ENCODE data around the gene ERICH2.

ERICH2 gene

DNA sequence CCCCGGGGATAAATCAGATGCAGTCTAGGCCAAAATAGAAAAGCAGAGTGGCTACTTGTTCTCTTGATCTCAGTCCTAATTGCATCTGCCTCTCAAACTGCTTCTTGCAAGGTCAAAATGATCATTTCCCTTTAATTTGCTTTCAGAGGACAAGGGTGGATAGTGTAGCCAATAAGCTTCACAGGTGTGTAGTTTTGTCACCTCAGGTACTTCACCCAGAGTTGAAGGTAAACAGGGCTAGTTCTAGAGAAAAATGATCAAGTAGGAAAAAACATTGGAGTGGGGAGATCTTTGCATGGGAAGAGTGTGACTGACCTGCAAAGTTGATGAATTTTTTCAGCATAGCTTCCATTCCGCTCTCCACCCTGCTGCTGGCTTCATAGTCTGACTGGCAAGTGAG lies 8.7 kb downstream of the ERICH2 start:
- Mint-ChIP-seq H3K27me3 (no peaks in the 10 kb centered on the region), H3K4me3 (no peak overlapping the region), H3K9me3 (no peaks in the 10 kb centered on the region), H3K4me1 (no peaks in the 10 kb centered on the region), H3K36me3 (no peaks in the 10 kb centered on the region), H3K27ac (no peak overlapping the region)
- ATAC-seq (ENCODE audit: low read depth) (no peak), DNase-seq (ENCODE audit: low spot score in 2 of 2) (no peak)

- Mint-ChIP-seq H3K4me3 (no peak overlapping the region), H3K4me1 (no peaks in the 10 kb centered on the region), H3K36me3 (no peaks in the 10 kb centered on the region), H3K27ac (no peak overlapping the region), H3K9me3 (no peaks in the 10 kb centered on the region), H3K27me3 (no peaks in the 10 kb centered on the region)
- no peak for ATAC-seq (ENCODE audit: low read depth)
- DNase-seq (ENCODE audit: low spot score in 2 of 2) = no peak
Measured at GRCh38 chr2:170779304-170779703, 9.1 kb downstream of the ERICH2 start.

DNA sequence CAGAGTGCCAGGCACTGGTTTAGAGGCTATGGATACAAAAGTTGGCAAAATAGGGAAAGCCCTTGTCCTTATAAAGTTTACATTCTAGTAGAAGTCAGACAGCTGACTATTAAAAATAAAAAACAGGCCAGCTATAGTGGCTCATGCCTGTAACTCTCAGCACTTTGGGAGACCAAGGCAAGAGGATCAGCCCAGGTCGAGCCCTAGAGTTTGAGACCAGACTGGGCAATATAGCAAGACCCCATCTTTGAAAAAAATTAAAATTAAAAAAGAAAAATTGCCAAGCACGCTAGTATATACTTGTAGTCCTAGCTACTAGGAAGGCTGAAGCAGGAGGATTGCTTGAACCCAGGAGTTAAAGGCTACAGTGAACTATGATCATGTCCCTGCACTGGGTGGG lies 12.5 kb downstream of the ERICH2 start:
- no peaks in the 10 kb centered on the region for H3K36me3 Mint-ChIP-seq
- H3K4me3 Mint-ChIP-seq = no peak overlapping the region
- no peaks in the 10 kb centered on the region for H3K9me3 Mint-ChIP-seq
- no peak for ATAC-seq (ENCODE audit: low read depth)
- no peaks in the 10 kb centered on the region for H3K4me1 Mint-ChIP-seq
- no peak for DNase-seq (ENCODE audit: low spot score in 2 of 2)
- H3K27ac Mint-ChIP-seq = no peak overlapping the region
- H3K27me3 Mint-ChIP-seq = peaks cover 5% of the 10 kb centered on the region

GRCh38 chr2:170783549-170783948 lies 13.4 kb downstream of the ERICH2 start:
- DNase-seq (ENCODE audit: low spot score in 2 of 2) (no peak), ATAC-seq (ENCODE audit: low read depth) (no peak)
- no peaks in the 10 kb centered on the region for H3K9me3 Mint-ChIP-seq
- no peaks in the 10 kb centered on the region for H3K36me3 Mint-ChIP-seq
- H3K27me3 Mint-ChIP-seq = peaks cover 5% of the 10 kb centered on the region
- no peak overlapping the region for H3K4me3 Mint-ChIP-seq
- no peak overlapping the region for H3K27ac Mint-ChIP-seq
- H3K4me1 Mint-ChIP-seq = no peaks in the 10 kb centered on the region

GRCh38 chr2:170798996-170799395 lies 28.8 kb downstream of the ERICH2 start:
- no peaks in the 10 kb centered on the region for H3K4me1 Mint-ChIP-seq
- no peaks in the 10 kb centered on the region for H3K36me3 Mint-ChIP-seq
- H3K27me3 Mint-ChIP-seq = peaks cover 8% of the 10 kb centered on the region
- H3K4me3 Mint-ChIP-seq = no peak overlapping the region
- no peak for ATAC-seq (ENCODE audit: low read depth)
- no peak overlapping the region for H3K27ac Mint-ChIP-seq
- no peaks in the 10 kb centered on the region for H3K9me3 Mint-ChIP-seq
- no peak for DNase-seq (ENCODE audit: low spot score in 2 of 2)

GRCh38 chr2:170806548-170806947 lies 36.4 kb downstream of the ERICH2 start:
- H3K27ac Mint-ChIP-seq = no peak overlapping the region
- ATAC-seq (ENCODE audit: low read depth) = no peak

DNA sequence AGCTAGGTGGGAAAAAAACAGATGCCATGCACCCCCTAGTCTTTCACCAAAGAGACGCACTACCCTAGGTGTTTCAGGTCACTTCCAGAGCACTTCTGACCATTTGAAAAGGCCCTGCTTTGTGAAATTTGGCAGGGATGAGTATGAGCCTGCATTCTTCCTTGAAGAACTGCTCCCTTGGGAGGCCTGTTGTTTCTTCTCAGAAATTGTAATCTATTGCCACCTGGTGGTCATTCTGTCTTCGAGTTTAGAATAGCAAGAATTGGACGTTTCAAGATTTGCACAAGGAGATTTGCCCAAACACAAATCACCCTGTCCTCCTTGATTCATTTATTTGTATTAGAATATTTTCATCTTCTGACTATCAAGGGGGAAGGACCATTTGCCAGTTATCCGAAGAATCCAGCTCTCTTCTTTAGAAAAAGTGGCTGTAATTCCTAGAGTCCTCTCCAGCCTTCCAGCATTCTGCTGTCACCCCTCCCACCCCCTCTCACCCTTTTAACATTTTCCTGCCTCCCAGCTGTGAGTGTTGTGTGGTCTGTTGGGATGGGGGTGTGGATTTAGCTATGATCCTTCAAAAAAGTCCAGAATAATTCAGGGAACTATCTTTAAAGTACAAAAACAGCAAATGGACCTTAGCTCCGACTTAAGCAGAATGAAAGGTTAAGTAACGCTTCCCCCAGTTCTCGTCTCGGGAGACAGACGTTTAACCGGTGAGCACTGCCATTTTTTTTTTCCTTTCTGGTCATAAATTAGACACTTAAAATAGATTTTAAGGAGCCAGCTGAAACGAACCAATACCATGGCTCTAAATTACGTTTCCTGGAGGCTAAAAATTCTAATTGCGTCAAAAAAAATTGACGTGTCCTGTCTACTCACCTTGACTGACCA lies 42.8 kb downstream of the ERICH2 start:
- no peaks in the 10 kb centered on the region for H3K36me3 Mint-ChIP-seq
- H3K9me3 Mint-ChIP-seq = no peaks in the 10 kb centered on the region
- ATAC-seq (ENCODE audit: low read depth) (no peak), DNase-seq (ENCODE audit: low spot score in 2 of 2) (peak; percentile 34 to 53)
- H3K4me3 Mint-ChIP-seq = no peak overlapping the region
- no peak overlapping the region for H3K27ac Mint-ChIP-seq
- peaks cover 6% of the 10 kb centered on the region for H3K4me1 Mint-ChIP-seq
- H3K27me3 Mint-ChIP-seq = peaks cover 22% of the 10 kb centered on the region

More at GRCh38 chr2:170806548-170806947, 36.4 kb downstream of the ERICH2 start:
- Mint-ChIP-seq H3K4me3 (no peak overlapping the region), H3K27me3 (peaks cover 5% of the 10 kb centered on the region), H3K36me3 (no peaks in the 10 kb centered on the region), H3K4me1 (no peaks in the 10 kb centered on the region), H3K9me3 (no peaks in the 10 kb centered on the region)
- DNase-seq (ENCODE audit: low spot score in 2 of 2) = no peak

DNA sequence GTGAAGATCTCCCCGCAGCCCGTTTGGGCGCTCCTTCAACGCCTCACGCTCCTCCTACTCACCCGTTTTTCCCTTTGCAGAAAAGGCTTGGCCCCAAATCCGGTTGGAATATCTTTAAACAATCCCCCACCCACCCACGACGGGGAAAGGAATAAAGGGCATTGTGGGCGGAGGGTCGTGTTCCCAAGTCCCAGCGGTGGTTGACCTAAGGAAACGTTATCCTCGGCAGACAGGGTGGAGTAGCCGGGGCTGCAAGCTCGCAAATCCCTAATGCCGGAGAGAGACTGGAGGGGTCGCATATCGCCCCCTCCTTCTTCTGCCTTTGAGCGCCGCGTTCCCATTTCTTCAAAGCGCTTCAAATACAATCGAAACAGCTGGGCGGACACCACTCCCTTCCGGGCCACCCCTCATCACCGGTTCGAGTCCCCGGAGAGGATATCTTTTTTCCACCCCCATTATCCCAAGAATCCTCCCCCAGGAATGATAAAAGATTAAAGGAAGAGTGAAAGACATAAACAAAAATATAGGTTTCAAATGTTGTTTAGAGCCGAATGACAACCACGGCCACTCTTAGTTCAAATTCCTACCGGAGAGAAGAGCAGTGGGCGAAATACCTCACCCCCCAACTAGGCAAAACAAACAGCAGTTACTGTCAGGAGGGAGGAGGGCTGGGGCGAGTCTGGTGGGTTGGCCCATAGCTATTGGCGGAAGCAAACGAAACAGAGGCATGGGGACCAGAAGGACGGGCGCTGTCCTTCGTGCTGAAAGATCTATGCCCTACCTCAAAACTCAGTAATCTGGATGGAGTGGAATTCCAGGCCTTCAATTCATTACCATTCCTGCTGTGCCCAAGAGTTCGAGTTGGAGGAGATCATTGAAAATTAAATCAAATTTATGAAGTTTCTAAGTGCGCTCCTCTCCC lies 43.7 kb downstream of the ERICH2 start:
- H3K27me3 Mint-ChIP-seq = peaks cover 28% of the 10 kb centered on the region
- H3K4me3 Mint-ChIP-seq = no peak overlapping the region
- peak in 1 of 2 donors; percentile 2 for DNase-seq (ENCODE audit: low spot score in 2 of 2)
- no peaks in the 10 kb centered on the region for H3K36me3 Mint-ChIP-seq
- no peak for ATAC-seq (ENCODE audit: low read depth)
- H3K27ac Mint-ChIP-seq = peak overlapping the region; percentile 53
- H3K9me3 Mint-ChIP-seq = no peaks in the 10 kb centered on the region
- H3K4me1 Mint-ChIP-seq = peaks cover 6% of the 10 kb centered on the region

DNA sequence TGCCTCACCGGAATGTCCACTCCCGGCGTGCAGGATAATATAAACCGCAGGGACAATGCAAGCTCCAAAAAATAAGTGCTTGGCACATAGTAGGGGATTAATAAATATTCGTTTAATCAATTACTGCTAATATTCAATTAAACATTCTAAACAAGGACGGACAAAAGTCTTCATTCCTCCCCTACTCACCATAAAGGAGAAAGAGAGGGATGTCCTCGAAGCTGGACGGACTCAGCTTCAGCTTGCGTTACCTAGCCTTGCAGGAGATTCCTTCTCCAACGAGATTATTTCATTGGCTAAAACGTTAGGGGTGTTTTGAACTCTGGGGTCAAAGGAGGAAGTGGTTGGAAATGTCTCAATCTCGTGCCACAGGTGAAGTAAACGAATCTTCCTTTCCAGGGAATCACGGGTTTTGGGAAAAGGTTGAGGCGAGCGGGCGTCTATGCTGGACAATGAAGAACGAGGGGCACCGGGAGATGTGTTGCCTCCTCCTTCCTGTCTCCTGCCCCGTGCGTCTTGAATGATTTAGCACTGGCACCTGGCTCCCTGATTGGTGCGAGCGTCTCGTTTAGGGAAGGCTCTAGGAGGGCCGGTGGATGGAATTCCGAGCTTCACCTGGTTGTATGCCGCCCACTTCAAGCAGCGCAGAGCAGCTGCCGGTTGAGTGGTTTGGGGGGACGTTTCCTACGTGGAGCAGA lies 44.5 kb downstream of the ERICH2 start:
- no peak for ATAC-seq (ENCODE audit: low read depth)
- H3K27ac Mint-ChIP-seq = peak overlapping the region; percentile 63
- DNase-seq (ENCODE audit: low spot score in 2 of 2) = peak in 1 of 2 donors; percentile 5
- H3K36me3 Mint-ChIP-seq = no peaks in the 10 kb centered on the region
- H3K4me3 Mint-ChIP-seq = no peak overlapping the region
- H3K4me1 Mint-ChIP-seq = peaks cover 6% of the 10 kb centered on the region
- peaks cover 27% of the 10 kb centered on the region for H3K27me3 Mint-ChIP-seq
- H3K9me3 Mint-ChIP-seq = no peaks in the 10 kb centered on the region

DNA sequence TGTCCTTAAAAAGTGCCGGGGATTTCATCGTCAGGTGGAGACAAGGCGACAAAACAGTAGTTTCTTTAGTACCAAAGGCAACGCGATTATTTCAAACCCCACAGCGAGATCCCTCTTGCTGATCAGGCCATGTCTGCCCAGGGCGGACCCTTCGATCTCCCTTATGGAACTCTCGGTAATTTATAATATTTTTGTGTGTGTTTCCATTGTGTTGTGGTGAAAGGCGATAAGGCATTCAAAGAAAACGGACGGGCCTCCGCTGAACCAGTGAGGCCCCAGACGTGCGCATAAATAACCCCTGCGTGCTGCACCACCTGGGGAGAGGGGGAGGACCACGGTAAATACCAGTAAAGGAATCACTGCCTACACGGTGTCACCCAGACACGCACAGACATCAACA lies 45.1 kb downstream of the ERICH2 start:
- peak overlapping the region; percentile 61 for H3K4me3 Mint-ChIP-seq
- no peaks in the 10 kb centered on the region for H3K36me3 Mint-ChIP-seq
- H3K27ac Mint-ChIP-seq = peak overlapping the region; percentile 83
- H3K4me1 Mint-ChIP-seq = peaks cover 6% of the 10 kb centered on the region
- no peak for ATAC-seq (ENCODE audit: low read depth)
- DNase-seq (ENCODE audit: low spot score in 2 of 2) = no peak
- peaks cover 27% of the 10 kb centered on the region for H3K27me3 Mint-ChIP-seq
- H3K9me3 Mint-ChIP-seq = no peaks in the 10 kb centered on the region

DNA sequence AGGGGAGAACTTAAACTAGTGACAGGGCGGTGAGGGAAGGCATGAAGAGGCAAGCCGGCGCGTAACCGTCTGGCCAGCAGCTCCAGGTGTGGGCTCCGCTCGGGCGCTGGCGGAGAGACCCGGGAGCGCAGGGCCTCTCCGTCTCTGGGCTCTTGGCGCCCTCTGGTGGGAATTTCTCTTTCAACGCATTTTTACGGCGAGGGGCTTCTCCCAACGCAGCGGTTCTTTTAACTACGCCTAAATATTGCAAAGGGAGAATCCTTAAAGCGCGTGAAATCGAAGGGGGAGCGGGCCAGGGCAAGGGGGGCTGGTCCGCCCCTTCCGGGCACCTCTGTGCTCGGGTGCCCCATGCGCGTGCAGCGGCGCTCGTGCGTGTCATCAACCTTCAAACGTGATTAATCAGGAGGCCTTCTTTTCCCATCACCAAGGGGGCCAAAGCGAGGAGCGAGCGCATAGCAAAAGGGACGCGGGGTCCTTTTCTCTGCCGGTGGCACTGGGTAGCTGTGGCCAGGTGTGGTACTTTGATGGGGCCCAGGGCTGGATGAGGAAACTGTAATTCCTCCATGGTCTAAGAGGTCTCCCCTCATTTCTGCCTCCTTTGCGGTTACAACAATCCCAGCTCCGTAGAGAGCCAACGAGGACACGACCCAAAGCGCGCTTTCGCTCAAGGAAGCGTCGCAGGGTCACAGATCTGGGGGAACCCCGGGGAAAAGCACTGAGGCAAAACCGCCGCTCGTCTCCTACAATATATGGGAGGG lies 45.7 kb downstream of the ERICH2 start:
- ATAC-seq (ENCODE audit: low read depth) = peak; percentile 55
- H3K4me3 Mint-ChIP-seq = peak overlapping the region; percentile 61
- no peaks in the 10 kb centered on the region for H3K36me3 Mint-ChIP-seq
- peak overlapping the region; percentile 83 for H3K27ac Mint-ChIP-seq
- peak in 1 of 2 donors; percentile 58 for DNase-seq (ENCODE audit: low spot score in 2 of 2)
- H3K4me1 Mint-ChIP-seq = peaks cover 12% of the 10 kb centered on the region
- H3K9me3 Mint-ChIP-seq = peaks cover 2% of the 10 kb centered on the region
- H3K27me3 Mint-ChIP-seq = peaks cover 33% of the 10 kb centered on the region

DNA sequence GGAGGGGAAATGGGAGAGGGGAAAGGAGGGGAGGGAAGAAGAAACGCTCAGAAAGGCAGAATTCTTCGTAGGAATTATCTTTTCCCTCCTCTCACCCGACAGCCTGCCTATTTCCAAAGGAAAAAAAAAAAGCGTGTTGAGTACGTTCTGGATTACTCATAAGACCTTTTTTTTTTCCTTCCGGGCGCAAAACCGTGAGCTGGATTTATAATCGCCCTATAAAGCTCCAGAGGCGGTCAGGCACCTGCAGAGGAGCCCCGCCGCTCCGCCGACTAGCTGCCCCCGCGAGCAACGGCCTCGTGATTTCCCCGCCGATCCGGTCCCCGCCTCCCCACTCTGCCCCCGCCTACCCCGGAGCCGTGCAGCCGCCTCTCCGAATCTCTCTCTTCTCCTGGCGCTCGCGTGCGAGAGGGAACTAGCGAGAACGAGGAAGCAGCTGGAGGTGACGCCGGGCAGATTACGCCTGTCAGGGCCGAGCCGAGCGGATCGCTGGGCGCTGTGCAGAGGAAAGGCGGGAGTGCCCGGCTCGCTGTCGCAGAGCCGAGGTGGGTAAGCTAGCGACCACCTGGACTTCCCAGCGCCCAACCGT lies 46.4 kb downstream of the ERICH2 start, which contains the start of gene GAD1:
Gene GAD1 (plus strand): TSS at position 384 of the 589 bp plus-strand sequence. CDS start 1,705 bp downstream, outside the sequence.
- Mint-ChIP-seq H3K27ac (peak within 1 kb of the TSS; percentile 83), H3K4me3 (peak within 1 kb of the TSS; percentile 77), H3K9me3 (peaks cover 2% of the 10 kb centered on the region), H3K36me3 (no peaks in the 10 kb centered on the region), H3K27me3 (peaks cover 37% of the 10 kb centered on the region), H3K4me1 (peaks cover 18% of the 10 kb centered on the region)
- ATAC-seq (ENCODE audit: low read depth) (peak; percentile 44), DNase-seq (ENCODE audit: low spot score in 2 of 2) (peak in 1 of 2 donors; percentile 40)

Data from memory B cell (primary cell).